Esophagus muscularis mucosa (tissue), 4 donors: ENCODE measurements around the gene GMPR. TPM values are rescaled to one million over a fixed set of nuclear protein-coding genes. Genes with fewer than 3 reads are reported as not detected.

Experiments
- DNase-seq: peaks from one replicate; pipeline ENCODE4 v3.0.0-alpha.2; 2017; ENCODE audit errors: extremely low spot score
- H3K27ac ChIP-seq, 4 donors: fragments of 200-600 bp; sonication (generic); replicated peaks in 1 of 4; 1 replicate in 3 of 4; 2 replicates in 1 of 4; pipeline ENCODE4 v1.5.1; 2016 to 2019; ENCODE audit warnings: mild to moderate bottlenecking in 1 of 4
- H3K27me3 ChIP-seq, 4 donors: fragments of 200-600 bp; sonication (generic); one replicate each; pipeline versions ENCODE4 v1.5.1 to v1.6.0; 2016 to 2019
- H3K36me3 ChIP-seq, 4 donors: fragments of 200-600 bp; sonication (generic); one replicate each; pipeline ENCODE4 v1.5.1; 2016 to 2019
- H3K4me1 ChIP-seq, 4 donors: fragments of 200-600 bp; sonication (generic); one replicate each; pipeline ENCODE4 v1.5.1; 2016 to 2019
- H3K4me3 ChIP-seq, 4 donors: fragments of 200-600 bp; sonication (generic); 1 replicate in 2 of 4; 2 replicates in 2 of 4; pipeline ENCODE4 v1.5.1; 2016 to 2019; ENCODE audit warnings: mild to moderate bottlenecking in 4 of 4, moderate library complexity in 1 of 4
- H3K9me3 ChIP-seq, 4 donors: fragments of 200-600 bp; sonication (generic); 1 replicate in 3 of 4; 2 replicates in 1 of 4; pipeline ENCODE4 v1.5.1; 2016 to 2019
- CTCF ChIP-seq, 3 experiments: fragments of 200-600 bp in 2 of 3; fragments of 450-650 bp in 1 of 3; sonication (generic) in 2 of 3; IDR thresholded peaks; one replicate each; pipeline ENCODE4 v1.5.1; 2017 to 2019; ENCODE audit warnings: antibody characterized with exemption in 3 of 3, mild to moderate bottlenecking in 2 of 3, moderate library complexity in 1 of 3
- EP300 ChIP-seq: sonication (generic); formaldehyde crosslinking; IDR thresholded peaks from one replicate; pipeline ENCODE4 v1.6.1; 2017; ENCODE audit warnings: antibody characterized with exemption
- POLR2A ChIP-seq: fragments of 450-650 bp; IDR thresholded peaks from one replicate; pipeline ENCODE4 v1.6.1; 2017; ENCODE audit warnings: antibody characterized with exemption, moderate library complexity, mild to moderate bottlenecking, low read depth
- POLR2AphosphoS5 ChIP-seq, 2 donors: sonication (generic); formaldehyde crosslinking; IDR thresholded peaks; one replicate each; pipeline ENCODE4 v1.6.1; 2017; ENCODE audit warnings: antibody characterized with exemption in 2 of 2
- WGBS: methylation state at CpG from one replicate; pipeline ENCODE4 v1.1.5; 2018; 5-methylcytosine and 5-hydroxymethylcytosine counted together
- intact Hi-C: fragments of 100-400 bp; cut with DNase I; formaldehyde crosslinking; loops from one replicate; pipeline ENCODE4 v1.15.1; 2023
- total RNA-seq, 4 donors: library from RNA; depleted of rRNA; stranded (reverse); fragments of >200 nt; gene quantifications; one replicate each; pipeline versions ENCODE4 v1.1.0 to v1.2.1, GENCODE V29; 2016

GMPR gene
- total RNA-seq, 4 donors from 2014 or later: 32.8 to 69.7 (median 52.0) TPM

GRCh38 chr6:16321826-16322225 is 83.4 kb downstream of the GMPR start:
- WGBS: 97% methylated on average over 11 of the region's 11 CpGs
- Histone ChIP-seq H3K27me3 (no peaks in the 10 kb centered on the region), H3K9me3 (no peaks in the 10 kb centered on the region), H3K27ac (no peak overlapping the region), H3K4me3 (no peak overlapping the region), H3K4me1 (peaks cover 58 to 77% (median 72%) of the 10 kb centered on the region in 4 donors), H3K36me3 (peaks cover 2 to 16% (median 10%) of the 10 kb centered on the region in 4 donors)
- DNase-seq: no peak
- intact Hi-C loops: loop anchor here (2.0 kb wide), 1 partner anchor 77 kb away; no protein-coding TSS in a partner anchor
- no peak for TF ChIP-seq EP300
- TF ChIP-seq CTCF (IDR thresholded peaks at IDR 0.05): no peak
- no peak for TF ChIP-seq POLR2A
- no peak for TF ChIP-seq POLR2AphosphoS5 (IDR thresholded peaks at IDR 0.05)

GRCh38 chr6:16322666-16323312 is 84.4 kb downstream of the GMPR start:
- H3K4me1 ChIP-seq: peaks cover 53 to 72% (median 66%) of the 10 kb centered on the region in 4 donors
- no peaks in the 10 kb centered on the region for H3K27me3 ChIP-seq
- 48% methylated on average over 11 of the region's 11 CpGs for WGBS
- peak overlapping the region; percentile 56 to 68 (median 67) for H3K27ac ChIP-seq
- H3K36me3 ChIP-seq: peaks cover 11 to 25% (median 20%) of the 10 kb centered on the region in 4 donors
- H3K4me3 ChIP-seq: peak overlapping the region in 1 of 4 donors; percentile 11
- no peaks in the 10 kb centered on the region for H3K9me3 ChIP-seq
- intact Hi-C loops: no loop called here
- no peak for DNase-seq
- TF ChIP-seq POLR2AphosphoS5 (IDR thresholded peaks at IDR 0.05) (peak; percentile 62 to 63), EP300 (no peak), CTCF (IDR thresholded peaks at IDR 0.05) (no peak)

- intact Hi-C loops: no loop called here
- H3K27me3 ChIP-seq: no peaks in the 10 kb centered on the region
- DNase-seq: no peak
- no peak overlapping the region for H3K4me3 ChIP-seq
- no peaks in the 10 kb centered on the region for H3K9me3 ChIP-seq
- 100% methylated on average over 2 of the region's 2 CpGs for WGBS
- H3K27ac ChIP-seq: peak overlapping the region in 1 of 4 donors; percentile 67
- H3K4me1 ChIP-seq: peaks cover 41 to 58% (median 54%) of the 10 kb centered on the region in 4 donors
- TF ChIP-seq CTCF (IDR thresholded peaks at IDR 0.05): no peak
- no peak for TF ChIP-seq EP300
- TF ChIP-seq POLR2AphosphoS5 (IDR thresholded peaks at IDR 0.05): no peak
- H3K36me3 ChIP-seq: peaks cover 11 to 29% (median 24%) of the 10 kb centered on the region in 4 donors
Observed at GRCh38 chr6:16324184-16324583, 85.8 kb downstream of the GMPR start.

GRCh38 chr6:16324606-16325225 is 86.3 kb downstream of the GMPR start:
- Histone ChIP-seq H3K27me3 (no peaks in the 10 kb centered on the region), H3K4me1 (peaks cover 37 to 53% (median 48%) of the 10 kb centered on the region in 4 donors), H3K9me3 (no peaks in the 10 kb centered on the region), H3K36me3 (peaks cover 11 to 29% (median 24%) of the 10 kb centered on the region in 4 donors), H3K27ac (no peak overlapping the region), H3K4me3 (no peak overlapping the region)
- WGBS: 81% methylated on average over 7 of the region's 7 CpGs
- DNase-seq: no peak
- TF ChIP-seq EP300: no peak
- TF ChIP-seq CTCF (IDR thresholded peaks at IDR 0.05): no peak
- TF ChIP-seq POLR2AphosphoS5 (IDR thresholded peaks at IDR 0.05): no peak
- TF ChIP-seq POLR2A: no peak
- intact Hi-C loops: no loop called here
